ENCODE data around the gene KRT28. TPM values are rescaled to one million over a fixed set of nuclear protein-coding genes. Genes with fewer than 3 reads are reported as not detected.
"Not testable (repeated sequence)": the region's sequence is repeated elsewhere in the genome, so short reads cannot be mapped to it uniquely, and the experiment has no call there.

The KRT28 gene
- total RNA-seq, 1 donor: not detected

- Histone ChIP-seq H3K36me3 (ENCODE audit: insufficient read depth, low read length) (no peaks in the 10 kb centered on the region), H3K4me3 (ENCODE audit: insufficient read depth, low read length) (no peak overlapping the region), H3K27me3 (ENCODE audit: insufficient read depth, low read length) (peaks cover 36% of the 10 kb centered on the region), H3K4me1 (ENCODE audit: insufficient read depth, low read length) (no peaks in the 10 kb centered on the region), H3K79me2 (ENCODE audit: insufficient read depth, low read length) (no peaks in the 10 kb centered on the region), H3K9me3 (ENCODE audit: low read depth, low read length) (no peaks in the 10 kb centered on the region), H3K27ac (ENCODE audit: low read depth, low read length) (no peak overlapping the region), H4K20me1 (ENCODE audit: insufficient read depth, low read length) (no peaks in the 10 kb centered on the region), H2AFZ (ENCODE audit: low read length) (no peak overlapping the region), H3K4me2 (ENCODE audit: insufficient read depth, low read length) (no peak overlapping the region)
- TF ChIP-seq CTCF (IDR thresholded peaks at IDR 0.05; ENCODE audit: extremely low read depth, low read depth, low read length): no peak
- no peak for DNase-seq (ENCODE audit: insufficient read length, low spot score, missing footprints)
Measured at GRCh38 chr17:40751065-40751464, 48.7 kb downstream of the KRT28 start.

GRCh38 chr17:40750391-40750790 lies 49.4 kb downstream of the KRT28 start:
- Histone ChIP-seq H3K4me1 (ENCODE audit: insufficient read depth, low read length) (no peaks in the 10 kb centered on the region), H2AFZ (ENCODE audit: low read length) (no peak overlapping the region), H4K20me1 (ENCODE audit: insufficient read depth, low read length) (no peaks in the 10 kb centered on the region), H3K36me3 (ENCODE audit: insufficient read depth, low read length) (no peaks in the 10 kb centered on the region), H3K9me3 (ENCODE audit: low read depth, low read length) (no peaks in the 10 kb centered on the region), H3K79me2 (ENCODE audit: insufficient read depth, low read length) (no peaks in the 10 kb centered on the region), H3K27ac (ENCODE audit: low read depth, low read length) (no peak overlapping the region), H3K27me3 (ENCODE audit: insufficient read depth, low read length) (peaks cover 41% of the 10 kb centered on the region), H3K4me2 (ENCODE audit: insufficient read depth, low read length) (no peak overlapping the region), H3K4me3 (ENCODE audit: insufficient read depth, low read length) (no peak overlapping the region)
- no peak for DNase-seq (ENCODE audit: insufficient read length, low spot score, missing footprints)
- no peak for TF ChIP-seq CTCF (IDR thresholded peaks at IDR 0.05; ENCODE audit: extremely low read depth, low read depth, low read length)

- H3K27me3 ChIP-seq (ENCODE audit: insufficient read depth, low read length): peaks cover 36% of the 10 kb centered on the region
- not testable (repeated sequence) for H3K27ac ChIP-seq (ENCODE audit: low read depth, low read length); H3K4me2 ChIP-seq (ENCODE audit: insufficient read depth, low read length)
Measured at GRCh38 chr17:40748666-40749065, 51.1 kb downstream of the KRT28 start.

More at GRCh38 chr17:40748666-40749065, 51.1 kb downstream of the KRT28 start:
- not testable (repeated sequence) for H3K4me1 ChIP-seq (ENCODE audit: insufficient read depth, low read length); DNase-seq (ENCODE audit: insufficient read length, low spot score, missing footprints); H3K4me3 ChIP-seq (ENCODE audit: insufficient read depth, low read length); H3K9me3 ChIP-seq (ENCODE audit: low read depth, low read length); H3K79me2 ChIP-seq (ENCODE audit: insufficient read depth, low read length); H2AFZ ChIP-seq (ENCODE audit: low read length); H4K20me1 ChIP-seq (ENCODE audit: insufficient read depth, low read length); H3K36me3 ChIP-seq (ENCODE audit: insufficient read depth, low read length)

Other genes starting within 250 kb of the KRT28 start
- gene CCR7, start 234.5 kb downstream of the KRT28 start, total RNA-seq: not detected in 2 replicates
- gene SMARCE1, start 152.1 kb downstream of the KRT28 start, total RNA-seq: 101 and 107 TPM in 2 replicates
- gene KRT222, start 134.8 kb downstream of the KRT28 start, total RNA-seq: under 0.01 TPM in 2 replicates
- not detected in 2 replicates for gene KRT24, start 96.2 kb downstream of the KRT28 start, total RNA-seq
- not detected in 2 replicates for gene KRT25, start 44.6 kb downstream of the KRT28 start, total RNA-seq
- not detected in 2 replicates for gene KRT26, start 27.8 kb downstream of the KRT28 start, total RNA-seq
- gene KRT27, start 17.4 kb downstream of the KRT28 start, total RNA-seq: not detected in 2 replicates
- 2.2 and 2.4 TPM in 2 replicates for gene KRT10, start 22.7 kb upstream of the KRT28 start, total RNA-seq
- not detected in 2 replicates for gene KRT12, start 67.3 kb upstream of the KRT28 start, total RNA-seq
- gene KRT20, start 85.3 kb upstream of the KRT28 start, total RNA-seq: not detected in 2 replicates
- gene KRT23, start 137.7 kb upstream of the KRT28 start, total RNA-seq: 0.36 and 0.59 TPM in 2 replicates
- 0.36 TPM in 1 of 2 replicates, not detected in the other for gene KRT39, start 167.0 kb upstream of the KRT28 start, total RNA-seq
- gene KRT40, start 184.4 kb upstream of the KRT28 start, total RNA-seq: under 0.01 TPM in 1 of 2 replicates, not detected in the other
- gene KRTAP3-3, start 194.2 kb upstream of the KRT28 start, total RNA-seq: not detected in 2 replicates
- not detected in 2 replicates for gene KRTAP3-2, start 199.9 kb upstream of the KRT28 start, total RNA-seq
- gene KRTAP3-1, start 209.2 kb upstream of the KRT28 start, total RNA-seq: not detected in 2 replicates
- 25.0 and 31.8 TPM in 2 replicates for gene KRTAP1-5, start 227.2 kb upstream of the KRT28 start, total RNA-seq
- gene KRTAP1-4, start 230.2 kb upstream of the KRT28 start, total RNA-seq: not detected in 2 replicates
- gene KRTAP1-3, start 234.9 kb upstream of the KRT28 start, total RNA-seq: not detected in 2 replicates
- gene KRTAP1-1, start 241.5 kb upstream of the KRT28 start, total RNA-seq: 2.2 and 2.4 TPM in 2 replicates
- not detected in 2 replicates for gene KRTAP2-1, start 247.4 kb upstream of the KRT28 start, total RNA-seq

Measured in osteoblast (primary cell).